Left lung (tissue), 10 donors: ENCODE data around the gene WWC1. TPM values are rescaled to one million over a fixed set of nuclear protein-coding genes. Genes with fewer than 3 reads are reported as not detected.
A peak's percentile ranks its signal among the peaks of the same experiment; 100 is the strongest.

Experiments
- ATAC-seq: fragments of 200-7000 bp; cut with Tn5 transposase; one replicate; pipeline ENCODE4 v1.9.1; 2020; ENCODE audit warnings: moderate library complexity
- DNase-seq, 4 donors: peaks; one replicate each; pipeline ENCODE4 v3.0.0-alpha.2; 2013 to 2020
- H3K27ac ChIP-seq, 2 donors: fragments of 200-600 bp; sonication (generic) in 1 of 2; one replicate each; pipeline versions ENCODE4 v1.5.0 to v1.8.0; 2020 to 2021
- H3K27me3 ChIP-seq, 2 donors: fragments of 200-600 bp; sonication (generic) in 1 of 2; one replicate each; pipeline versions ENCODE4 v1.5.0 to v1.8.0; 2020 to 2021
- H3K36me3 ChIP-seq, 2 donors: fragments of 200-600 bp; sonication (generic) in 1 of 2; one replicate each; pipeline versions ENCODE4 v1.5.0 to v1.8.0; 2020 to 2021
- H3K4me1 ChIP-seq, 2 donors: fragments of 200-600 bp; one replicate each; pipeline ENCODE4 v1.8.0; 2021
- H3K4me3 ChIP-seq, 2 donors: fragments of 200-600 bp; sonication (generic) in 1 of 2; one replicate each; pipeline versions ENCODE4 v1.5.0 to v1.8.0; 2020 to 2021; ENCODE audit warnings: mild to moderate bottlenecking in 1 of 2
- H3K9me3 ChIP-seq, 2 donors: fragments of 200-600 bp; sonication (generic) in 1 of 2; one replicate each; pipeline versions ENCODE4 v1.5.0 to v1.8.0; 2020 to 2021
- CTCF ChIP-seq, 2 donors: fragments of 200-600 bp; sonication (generic) in 1 of 2; IDR thresholded peaks; one replicate each; pipeline versions ENCODE4 v1.5.0 to v1.8.0; 2021; ENCODE audit warnings: antibody characterized with exemption in 2 of 2
- intact Hi-C, 2 donors: fragments of 100-400 bp; cut with DNase I; formaldehyde crosslinking; loops; one replicate each; pipeline versions ENCODE4 v1.11.2 to v1.14.2; 2022
- polyA plus RNA-seq, 6 donors: library from polyadenylated mRNA; unstranded; fragments of 120-200 nt; gene quantifications; one replicate each; pipeline ENCODE4 v1.2.1, GENCODE V29; 2013; ENCODE audit not compliant: insufficient read length in 6 of 6
- total RNA-seq, 2 donors: library from RNA; stranded (reverse); fragmentation: NEBNext Ultra II Directional; extraction: Animal tissue kit (Norgen Biotek cat#: 25700); gene quantifications; one replicate each; pipeline ENCODE4 v1.2.1, GENCODE V29; 2021
- donor health status: DM: no; HTN: yes; CAD: no.
- donor health status: DM: no; HTN: no; CAD: no.

The WWC1 gene
- total and polyA plus RNA-seq, 8 donors: 59.6 to 128 (median 86.1) TPM

GRCh38 chr5:168254013-168254693 lies 37.3 kb upstream of the WWC1 start:
- DNase-seq: no peak
- Histone ChIP-seq H3K4me3 (no peak overlapping the region), H3K9me3 (no peaks in the 10 kb centered on the region), H3K27me3 (no peaks in the 10 kb centered on the region), H3K4me1 (no peaks in the 10 kb centered on the region), H3K36me3 (no peaks in the 10 kb centered on the region), H3K27ac (no peak overlapping the region)
- intact Hi-C loops: no loop called here
- no peak for ATAC-seq
- no peak for TF ChIP-seq CTCF (IDR thresholded peaks at IDR 0.05)

- no peaks in the 10 kb centered on the region for H3K27me3 ChIP-seq
- no peak for TF ChIP-seq CTCF (IDR thresholded peaks at IDR 0.05)
- H3K36me3 ChIP-seq: no peaks in the 10 kb centered on the region
- H3K27ac ChIP-seq: no peak overlapping the region
- H3K4me3 ChIP-seq: no peak overlapping the region
- no peaks in the 10 kb centered on the region for H3K9me3 ChIP-seq
- no peak for ATAC-seq
- no peak for DNase-seq
- H3K4me1 ChIP-seq: no peaks in the 10 kb centered on the region
- intact Hi-C loops: no loop called here
Measured at GRCh38 chr5:168260353-168261226, 30.9 kb upstream of the WWC1 start.

GRCh38 chr5:168261227-168261571 lies 30.2 kb upstream of the WWC1 start:
- H3K4me1 ChIP-seq: no peaks in the 10 kb centered on the region
- intact Hi-C loops: no loop called here
- no peak for DNase-seq
- H3K27ac ChIP-seq: no peak overlapping the region
- no peak for ATAC-seq
- no peaks in the 10 kb centered on the region for H3K9me3 ChIP-seq
- H3K36me3 ChIP-seq: no peaks in the 10 kb centered on the region
- TF ChIP-seq CTCF (IDR thresholded peaks at IDR 0.05): no peak
- H3K27me3 ChIP-seq: no peaks in the 10 kb centered on the region
- H3K4me3 ChIP-seq: no peak overlapping the region

- Histone ChIP-seq H3K36me3 (no peaks in the 10 kb centered on the region), H3K4me3 (no peak overlapping the region), H3K9me3 (no peaks in the 10 kb centered on the region), H3K27me3 (no peaks in the 10 kb centered on the region), H3K27ac (no peak overlapping the region), H3K4me1 (no peaks in the 10 kb centered on the region)
- intact Hi-C loops: no loop called here
- no peak for TF ChIP-seq CTCF (IDR thresholded peaks at IDR 0.05)
- ATAC-seq (no peak), DNase-seq (no peak)
Measured at GRCh38 chr5:168262042-168262743, 29.3 kb upstream of the WWC1 start.

GRCh38 chr5:168263121-168263520 lies 28.3 kb upstream of the WWC1 start:
- peak in 1 of 4 donors; percentile 52 for DNase-seq
- ATAC-seq: no peak
- no peaks in the 10 kb centered on the region for H3K9me3 ChIP-seq

More at GRCh38 chr5:168263121-168263520, 28.3 kb upstream of the WWC1 start:
- Histone ChIP-seq H3K27ac (no peak overlapping the region), H3K27me3 (no peaks in the 10 kb centered on the region), H3K4me3 (no peak overlapping the region), H3K36me3 (no peaks in the 10 kb centered on the region), H3K4me1 (no peaks in the 10 kb centered on the region)
- intact Hi-C loops: no loop called here
- no peak for TF ChIP-seq CTCF (IDR thresholded peaks at IDR 0.05)
